HS-5 (cell line): ENCODE measurements around the gene B3GNT2.
"Not testable (repeated sequence)": the region's sequence is repeated elsewhere in the genome, so short reads cannot be mapped to it uniquely, and the experiment has no call there.

Source experiments
- DNase-seq: peaks from one replicate; pipeline ENCODE4 v3.0.0-alpha.2; 2012; ENCODE audit warnings: low read depth

Gene B3GNT2

GRCh38 chr2:62238236-62238635, 42.3 kb downstream of the B3GNT2 start:
- no peak for DNase-seq

- DNase-seq = no peak
Measured at GRCh38 chr2:62240546-62240945, 44.6 kb downstream of the B3GNT2 start.

- DNase-seq = no peak
Measured at GRCh38 chr2:62243983-62244382, 48.1 kb downstream of the B3GNT2 start.

- no peak for DNase-seq
Measured at GRCh38 chr2:62248226-62248625, 52.3 kb downstream of the B3GNT2 start.

- no peak for DNase-seq
Measured at GRCh38 chr2:62250239-62250638, 54.3 kb downstream of the B3GNT2 start.

GRCh38 chr2:62254424-62255266, 58.7 kb downstream of the B3GNT2 start:
- DNase-seq = no peak

- DNase-seq = no peak
Measured at GRCh38 chr2:62257466-62257865, 61.6 kb downstream of the B3GNT2 start.

- no peak for DNase-seq
Measured at GRCh38 chr2:62263076-62263715, 67.3 kb downstream of the B3GNT2 start.

GRCh38 chr2:62264186-62264585, 68.3 kb downstream of the B3GNT2 start:
- no peak for DNase-seq

- no peak for DNase-seq
Measured at GRCh38 chr2:62265106-62265505, 69.2 kb downstream of the B3GNT2 start.

GRCh38 chr2:62266433-62267038, 70.6 kb downstream of the B3GNT2 start:
- peak; percentile 67 for DNase-seq

GRCh38 chr2:62267696-62268095, 71.8 kb downstream of the B3GNT2 start:
- DNase-seq = no peak

GRCh38 chr2:62268681-62269188, 72.8 kb downstream of the B3GNT2 start:
- DNase-seq = not testable (repeated sequence)

GRCh38 chr2:62270728-62271127, 74.8 kb downstream of the B3GNT2 start:
- DNase-seq = no peak
